ENCODE data around the gene MYLK. TPM values are rescaled to one million over a fixed set of nuclear protein-coding genes. Genes with fewer than 3 reads are reported as not detected.
A peak's percentile ranks its signal among the peaks of the same experiment; 100 is the strongest.

The MYLK gene
- total RNA-seq, 1 donor from 2014 or later: 10.1 TPM

DNA sequence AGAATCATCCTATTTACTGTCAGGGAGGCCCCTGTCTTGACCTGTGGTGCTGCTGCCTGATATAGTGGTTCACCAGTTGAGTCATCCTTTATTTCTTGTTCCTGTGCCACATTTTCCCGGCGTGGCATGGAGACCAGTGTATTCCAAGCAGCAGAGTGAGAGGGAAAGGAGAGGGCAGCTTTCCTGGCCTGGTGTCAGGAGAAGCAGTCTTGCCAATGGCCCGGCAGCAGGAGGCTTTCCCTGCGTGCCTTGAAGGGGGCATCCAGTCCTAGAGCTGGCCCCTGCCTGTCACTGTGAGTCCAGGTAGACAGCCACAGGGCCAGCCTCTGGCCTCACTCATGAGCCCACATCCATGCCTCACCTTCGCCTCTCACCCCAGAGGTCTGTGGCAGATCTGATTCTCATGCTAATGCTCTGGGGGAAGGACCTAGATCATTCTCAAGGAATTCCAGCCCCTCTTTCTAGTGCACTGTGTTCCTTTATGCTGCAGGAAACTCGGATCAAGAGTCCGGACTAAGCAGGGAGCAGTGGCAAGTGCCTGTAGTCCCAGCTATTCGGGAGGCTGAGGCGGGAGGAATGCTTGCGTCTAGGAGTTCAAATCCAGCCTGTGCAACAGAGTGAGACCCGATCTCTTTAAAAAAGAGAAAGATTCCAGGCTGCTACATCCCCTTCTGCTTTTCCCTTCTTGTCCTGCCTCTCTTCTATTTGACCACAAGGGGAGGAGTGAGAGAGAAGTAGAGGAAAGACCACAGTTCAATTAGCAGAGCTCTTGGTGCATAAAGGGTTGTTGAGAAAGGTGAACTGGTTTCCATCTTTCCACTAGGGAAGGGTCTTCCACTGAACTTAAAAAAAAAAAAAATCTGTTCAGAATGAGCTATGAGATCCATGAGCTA, 232.4 kb downstream of the MYLK start:
- intact Hi-C loops (cut with DNase I): loop anchor here (1.0 kb wide), 2 partner anchors 51 to 68 kb away; no protein-coding TSS in a partner anchor
- ATAC-seq (no peak), DNase-seq (ENCODE audit: missing footprints) (no peak)

DNA sequence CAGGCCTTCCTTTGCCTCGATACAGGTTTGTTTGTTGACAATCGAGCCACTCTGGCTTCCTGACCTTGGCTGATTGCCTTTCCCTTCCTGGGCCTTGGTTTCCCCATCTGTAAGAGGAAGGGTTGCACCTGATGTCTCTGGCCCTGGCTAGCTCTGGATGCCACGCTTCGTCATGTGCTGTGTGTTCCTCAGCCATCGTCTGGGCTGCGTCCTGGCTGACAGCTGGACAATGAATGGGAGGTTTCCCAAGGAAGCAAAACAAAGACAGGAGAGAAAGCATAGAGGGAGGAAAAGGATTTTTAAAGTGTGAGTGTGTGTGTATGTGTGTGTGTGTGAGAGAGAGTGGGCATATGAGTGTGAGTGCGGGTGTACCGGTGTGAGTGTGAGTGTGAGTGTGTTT, 234.0 kb downstream of the MYLK start:
- DNase-seq (ENCODE audit: missing footprints): no peak

DNA sequence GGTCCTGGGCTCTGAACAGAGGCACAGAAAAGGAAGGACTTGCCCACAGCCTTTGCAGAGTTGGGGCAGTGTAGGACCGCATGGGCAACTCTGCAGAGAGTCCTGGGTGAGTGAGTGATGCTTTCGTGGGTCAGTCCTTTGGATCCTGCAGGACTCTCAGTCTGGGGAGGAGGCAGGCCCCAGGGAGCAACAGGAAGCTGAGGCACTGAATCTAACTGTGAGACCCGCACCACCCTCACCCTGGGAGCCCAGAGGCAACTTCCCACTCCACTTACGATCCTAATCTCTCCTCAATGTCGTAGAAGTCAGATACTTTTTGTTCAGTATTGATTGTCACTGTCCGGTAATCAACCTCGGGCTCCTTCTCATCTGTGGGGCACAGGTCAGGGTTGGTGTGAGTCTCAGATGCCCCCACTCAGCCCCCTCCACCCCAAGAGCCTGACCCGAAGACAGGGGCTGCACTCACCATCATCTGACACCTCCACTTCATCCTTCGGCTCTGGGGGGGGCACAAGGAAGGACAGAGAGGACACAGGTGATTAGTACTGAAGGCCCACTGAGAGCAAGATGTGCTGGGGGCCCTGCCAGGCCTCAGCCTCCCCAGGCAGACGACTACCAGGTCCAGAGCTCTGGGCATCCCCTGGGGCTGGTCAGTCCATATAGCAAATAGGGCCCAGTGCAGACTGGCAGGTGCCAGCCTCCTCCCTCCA, 235.3 kb downstream of the MYLK start:
- intact Hi-C loops (cut with DNase I): no loop called here
- ATAC-seq (no peak), DNase-seq (ENCODE audit: missing footprints) (no peak)

More for the DNA sequence above, 234.0 kb downstream of the MYLK start:
- ATAC-seq: no peak
- intact Hi-C loops (cut with DNase I): no loop called here

DNA sequence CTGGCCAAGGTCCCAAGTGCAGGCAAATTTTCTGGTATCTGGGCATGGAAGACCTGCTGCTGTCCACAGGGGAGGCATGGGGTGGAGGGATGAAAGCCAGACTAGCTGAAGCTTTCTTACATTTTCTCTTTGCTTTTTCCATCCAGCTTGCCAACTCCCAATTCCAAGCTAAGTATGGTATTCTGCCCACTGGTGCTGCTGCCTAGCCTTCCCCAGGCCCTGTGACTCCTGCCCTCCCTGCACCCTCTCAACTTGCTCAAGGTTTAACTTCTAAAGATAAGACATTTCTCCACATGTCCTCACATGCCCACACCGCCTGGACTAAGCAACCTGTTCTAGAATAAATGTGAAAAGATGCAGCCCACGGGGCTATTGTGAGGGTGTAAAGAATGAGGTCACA, 239.8 kb downstream of the MYLK start:
- intact Hi-C loops (cut with DNase I): no loop called here
- no peak for DNase-seq (ENCODE audit: missing footprints)
- no peak for ATAC-seq

DNA sequence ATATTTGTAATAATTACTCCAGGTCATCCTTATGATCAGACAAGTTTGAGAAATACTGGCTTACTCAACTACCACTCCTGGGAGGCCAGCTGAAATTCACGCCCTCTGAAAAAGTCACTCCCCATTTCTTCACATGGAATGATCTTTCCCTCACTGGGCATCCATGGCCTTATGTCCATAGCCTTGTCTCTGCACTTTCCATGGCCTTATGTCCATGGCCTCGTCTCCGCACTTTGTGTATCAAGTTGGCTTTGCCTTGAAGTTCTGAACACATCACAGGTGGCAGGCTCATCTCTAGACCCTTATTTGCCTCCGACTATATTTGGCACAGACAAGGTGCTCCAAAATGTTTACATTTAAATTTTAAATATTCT, 241.2 kb downstream of the MYLK start:
- DNase-seq (ENCODE audit: missing footprints) (no peak), ATAC-seq (no peak)
- intact Hi-C loops (cut with DNase I): no loop called here

DNA sequence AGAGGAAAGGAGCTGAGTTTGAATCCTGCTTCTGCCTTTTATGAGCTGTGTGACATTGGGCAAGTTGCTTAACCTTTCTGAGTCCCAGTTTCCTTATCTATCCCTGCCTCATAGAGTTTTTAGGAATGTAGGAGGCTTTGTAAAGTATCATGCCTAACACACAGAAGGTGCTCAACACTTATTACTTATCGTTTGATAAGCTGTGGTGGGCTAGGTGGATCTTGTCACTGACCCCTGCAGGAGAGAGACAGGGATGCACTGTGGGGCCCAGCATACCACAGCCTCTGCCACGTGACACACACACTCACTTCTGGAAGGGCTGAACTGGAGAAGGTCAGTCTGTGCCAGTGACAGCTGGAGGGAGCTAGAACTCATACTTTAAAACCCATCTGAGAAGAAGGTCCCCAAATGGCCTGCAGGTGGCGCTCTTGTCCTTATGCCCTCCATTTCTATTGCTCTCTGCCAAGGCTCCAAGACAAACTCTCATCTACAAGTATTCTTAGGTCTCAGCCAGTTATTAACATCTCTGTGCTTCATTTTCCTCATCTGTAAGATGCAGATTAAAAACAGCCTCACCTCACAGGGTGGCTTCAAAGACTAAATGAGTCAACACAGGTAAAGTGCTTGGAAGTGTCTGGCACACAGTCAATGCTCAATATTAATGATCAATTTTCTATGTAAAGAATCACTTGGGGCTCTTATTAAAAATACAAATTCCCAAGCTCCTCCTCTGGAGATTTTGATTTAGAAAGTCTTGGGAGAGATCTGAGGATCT, 241.8 kb downstream of the MYLK start:
- intact Hi-C loops (cut with DNase I): no loop called here
- DNase-seq (ENCODE audit: missing footprints) (no peak), ATAC-seq (peak; percentile 51)

DNA sequence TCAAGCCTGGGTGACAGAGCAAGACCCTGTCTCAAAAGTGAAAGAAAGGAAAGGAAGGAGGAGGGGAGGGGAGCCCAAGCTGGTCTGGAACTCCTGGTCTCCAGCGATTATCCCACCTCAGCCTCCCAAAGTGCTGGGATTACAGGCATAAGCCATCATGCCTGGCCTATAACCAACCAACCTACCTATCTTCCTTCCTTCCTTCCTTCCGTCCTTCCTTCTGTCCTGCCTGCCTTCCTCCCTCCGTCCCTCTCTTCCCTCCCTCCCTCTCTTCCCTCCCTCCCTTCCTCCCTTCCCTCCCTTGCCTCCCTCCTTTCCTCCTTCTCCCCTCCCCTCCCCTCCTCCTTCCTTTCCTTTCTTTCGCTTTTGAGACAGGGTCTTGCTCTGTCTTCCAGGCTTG, 242.6 kb downstream of the MYLK start:
- DNase-seq (ENCODE audit: missing footprints) (no peak), ATAC-seq (no peak)
- intact Hi-C loops (cut with DNase I): no loop called here

DNA sequence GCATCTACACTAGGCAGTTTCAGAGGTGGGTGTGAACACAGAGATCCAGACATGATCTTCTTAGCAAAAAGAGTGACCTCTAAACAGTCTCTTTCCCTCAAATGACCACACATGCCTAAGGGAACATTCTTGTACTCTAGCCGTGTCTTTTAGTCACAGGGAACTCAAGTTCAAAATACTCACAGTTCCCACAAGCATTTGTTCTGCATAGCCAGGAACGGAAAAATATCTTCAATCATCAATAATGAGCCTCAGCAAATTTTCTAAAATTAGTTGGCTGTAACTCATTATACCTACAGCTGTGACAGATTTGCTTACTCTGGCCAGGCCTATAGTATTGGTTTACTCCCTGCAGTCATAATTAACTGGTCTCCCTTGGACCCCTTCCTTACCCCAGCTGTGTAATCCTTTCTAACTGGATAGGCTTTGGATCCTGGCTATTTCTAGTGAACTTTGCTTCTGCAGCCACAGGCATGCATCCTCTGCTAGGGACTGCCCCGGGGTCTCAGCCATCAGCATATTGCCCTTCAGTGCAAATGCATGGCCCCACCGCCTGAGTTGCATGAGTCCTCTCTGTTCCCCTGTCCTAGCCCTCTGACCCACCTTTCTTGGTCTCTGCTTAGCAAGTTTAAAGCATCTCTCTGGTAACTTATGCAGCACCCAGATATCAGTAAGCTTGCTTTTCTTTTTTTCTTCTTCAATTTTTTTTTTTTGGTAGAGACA, 243.2 kb downstream of the MYLK start:
- DNase-seq (ENCODE audit: missing footprints) (no peak), ATAC-seq (no peak)
- intact Hi-C loops (cut with DNase I): no loop called here

DNA sequence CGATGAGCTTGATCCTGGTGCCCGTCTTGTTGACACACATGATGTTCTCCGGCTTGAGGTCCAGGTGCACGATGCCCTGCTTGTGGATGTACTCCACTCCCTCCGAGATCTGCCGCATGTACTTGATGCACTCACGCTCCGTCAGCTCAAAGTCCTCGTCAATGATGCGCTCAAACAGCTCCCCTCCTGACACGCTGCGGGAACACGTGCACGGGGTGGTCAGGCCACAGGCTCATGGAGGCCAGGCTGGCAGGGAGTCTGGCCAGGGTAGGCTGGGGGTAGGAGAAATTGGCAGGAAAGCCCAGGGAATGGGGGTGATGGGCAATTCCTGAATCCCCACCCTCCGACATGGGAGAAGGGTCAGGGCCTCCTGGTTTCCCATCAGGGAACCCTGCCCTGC, 243.8 kb downstream of the MYLK start:
- intact Hi-C loops (cut with DNase I): no loop called here
- ATAC-seq: no peak

DNA sequence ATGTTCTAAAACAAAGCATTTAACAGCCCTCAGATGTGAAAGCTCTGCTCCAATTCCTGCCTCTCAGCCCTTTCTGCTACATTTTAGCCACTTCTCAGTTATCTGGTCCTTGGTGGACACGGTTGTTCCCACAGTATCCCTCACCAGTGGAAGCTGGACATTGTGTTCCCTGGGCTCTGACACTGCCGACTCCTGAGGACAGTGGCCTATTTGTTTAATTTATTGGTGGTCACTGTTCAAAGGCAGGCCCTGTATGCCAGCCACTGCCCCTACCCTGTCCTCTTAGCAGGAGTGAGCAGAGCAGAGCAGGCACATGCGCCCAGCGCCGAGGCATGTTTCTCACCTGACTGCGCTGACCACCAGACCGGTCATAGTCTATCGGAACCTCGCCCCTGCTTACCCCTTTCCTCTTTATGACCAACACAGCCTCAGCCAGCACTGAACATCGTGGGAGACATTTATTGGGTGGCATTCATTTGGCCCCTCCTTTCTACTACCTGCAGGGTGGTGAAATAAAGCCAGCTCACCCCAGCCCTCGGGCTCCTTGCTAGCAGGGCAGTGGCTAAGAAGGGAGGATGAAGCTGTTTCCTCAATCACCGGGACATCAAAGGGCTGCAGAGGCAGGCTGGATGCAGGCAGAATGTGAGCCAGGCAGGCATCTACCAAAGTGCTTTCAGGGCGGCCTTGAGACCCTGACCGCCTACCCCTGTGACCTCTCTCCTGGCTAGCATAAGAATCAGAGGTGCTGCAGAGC, 245.0 kb downstream of the MYLK start:
- ATAC-seq (no peak), DNase-seq (ENCODE audit: missing footprints) (no peak)
- intact Hi-C loops (cut with DNase I): no loop called here

More for the DNA sequence above, 243.8 kb downstream of the MYLK start:
- DNase-seq (ENCODE audit: missing footprints): no peak

DNA sequence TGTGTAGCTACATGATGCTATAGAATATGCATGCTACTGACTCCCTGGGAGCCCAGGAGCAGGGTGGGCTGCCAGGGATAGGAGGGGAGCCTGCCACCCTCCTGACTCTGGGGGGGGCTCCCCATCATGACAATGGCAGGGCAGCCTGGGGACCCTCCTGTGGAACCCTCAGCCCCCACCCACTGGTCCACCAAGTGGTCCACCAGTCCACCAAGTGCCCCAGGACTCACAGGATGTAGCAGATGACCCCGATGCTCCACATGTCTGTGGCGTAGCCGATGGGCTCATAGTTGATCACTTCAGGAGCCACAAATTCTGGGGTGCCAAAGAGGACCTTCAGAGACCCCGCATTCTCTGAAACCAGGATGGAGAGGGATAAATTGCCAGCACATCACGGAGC, 246.3 kb downstream of the MYLK start:
- ATAC-seq (no peak), DNase-seq (ENCODE audit: missing footprints) (no peak)
- intact Hi-C loops (cut with DNase I): no loop called here

DNA sequence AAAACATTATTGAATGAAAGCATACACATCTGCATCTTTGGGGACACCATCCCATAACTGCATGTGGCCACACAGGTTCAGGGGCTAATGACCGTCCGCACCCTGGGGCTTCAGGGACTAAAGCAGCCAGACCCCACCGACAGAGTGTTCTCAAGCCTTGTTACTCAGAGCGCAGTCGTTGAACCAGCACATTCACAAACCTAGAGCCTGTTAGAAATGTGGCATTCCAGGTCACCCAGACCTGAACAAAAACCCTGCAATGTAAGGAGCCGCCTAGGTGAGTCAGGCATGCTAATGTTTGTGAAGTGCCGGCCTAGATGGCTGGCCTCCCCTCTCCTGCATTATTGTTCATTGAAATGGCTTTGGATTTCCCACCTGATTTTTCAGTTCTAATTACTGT, 247.0 kb downstream of the MYLK start:
- ATAC-seq (no peak), DNase-seq (ENCODE audit: missing footprints) (no peak)
- intact Hi-C loops (cut with DNase I): no loop called here

DNA sequence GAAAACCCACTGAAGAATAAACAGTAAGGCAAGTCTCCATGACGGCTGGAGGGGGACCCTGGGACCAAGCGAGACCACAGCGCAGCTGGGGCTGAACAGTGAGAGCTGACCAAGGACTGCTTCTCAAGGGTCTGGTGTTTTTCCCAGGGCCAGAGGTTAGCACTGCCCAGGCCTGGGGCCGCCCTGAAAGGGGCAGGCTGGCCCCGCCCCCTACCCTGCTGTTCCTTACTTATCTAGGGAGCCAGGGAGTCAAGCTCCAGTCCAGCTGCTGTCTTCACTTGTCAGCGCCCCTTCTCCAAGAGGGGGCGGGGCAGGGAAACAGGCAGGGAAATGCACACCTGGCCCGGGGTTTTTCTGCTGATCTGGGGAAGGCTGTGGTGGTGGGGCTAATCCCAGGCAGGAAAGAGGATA, 247.7 kb downstream of the MYLK start:
- intact Hi-C loops (cut with DNase I): no loop called here
- no peak for DNase-seq (ENCODE audit: missing footprints)
- no peak for ATAC-seq

DNA sequence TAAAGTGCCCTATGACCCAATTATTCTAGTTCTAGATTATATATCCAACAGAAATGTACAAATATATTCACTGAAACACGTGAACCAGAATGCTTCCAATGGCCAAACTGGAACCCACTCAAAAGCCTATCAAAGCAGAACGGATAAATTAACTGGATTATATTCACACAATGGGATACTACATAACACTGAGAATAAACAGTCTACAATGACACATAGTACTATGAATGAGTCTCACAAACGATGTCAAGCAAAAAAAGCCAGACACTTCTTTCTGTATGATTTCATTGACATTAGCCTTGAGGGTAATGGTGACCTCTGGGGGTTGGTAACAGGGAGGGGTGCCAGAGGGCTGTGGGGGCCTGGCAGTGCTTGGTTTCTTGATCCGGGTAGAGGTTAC, 248.4 kb downstream of the MYLK start:
- intact Hi-C loops (cut with DNase I): no loop called here
- no peak for DNase-seq (ENCODE audit: missing footprints)
- ATAC-seq: no peak

DNA sequence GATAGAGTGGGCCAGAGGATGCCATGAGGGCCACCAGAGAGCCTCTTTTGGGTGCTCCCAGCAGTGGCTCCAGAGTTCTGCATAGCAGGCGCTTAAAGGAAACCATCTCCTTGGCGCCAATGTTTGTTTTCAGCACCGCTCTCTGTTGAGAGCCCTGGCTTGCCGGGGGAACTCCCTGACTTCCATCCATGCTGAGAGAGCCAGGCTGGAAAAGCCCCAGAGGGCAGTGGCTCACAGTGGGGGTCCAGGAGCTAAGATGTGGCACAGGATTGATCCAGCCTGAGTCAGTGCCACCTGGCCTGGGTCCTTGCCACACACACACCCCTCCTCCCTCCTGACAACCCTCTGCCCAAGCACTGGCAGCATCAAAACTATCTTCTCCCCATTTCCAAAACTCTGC, 248.9 kb downstream of the MYLK start:
- intact Hi-C loops (cut with DNase I): no loop called here
- DNase-seq (ENCODE audit: missing footprints): no peak
- ATAC-seq: peak; percentile 18

DNA sequence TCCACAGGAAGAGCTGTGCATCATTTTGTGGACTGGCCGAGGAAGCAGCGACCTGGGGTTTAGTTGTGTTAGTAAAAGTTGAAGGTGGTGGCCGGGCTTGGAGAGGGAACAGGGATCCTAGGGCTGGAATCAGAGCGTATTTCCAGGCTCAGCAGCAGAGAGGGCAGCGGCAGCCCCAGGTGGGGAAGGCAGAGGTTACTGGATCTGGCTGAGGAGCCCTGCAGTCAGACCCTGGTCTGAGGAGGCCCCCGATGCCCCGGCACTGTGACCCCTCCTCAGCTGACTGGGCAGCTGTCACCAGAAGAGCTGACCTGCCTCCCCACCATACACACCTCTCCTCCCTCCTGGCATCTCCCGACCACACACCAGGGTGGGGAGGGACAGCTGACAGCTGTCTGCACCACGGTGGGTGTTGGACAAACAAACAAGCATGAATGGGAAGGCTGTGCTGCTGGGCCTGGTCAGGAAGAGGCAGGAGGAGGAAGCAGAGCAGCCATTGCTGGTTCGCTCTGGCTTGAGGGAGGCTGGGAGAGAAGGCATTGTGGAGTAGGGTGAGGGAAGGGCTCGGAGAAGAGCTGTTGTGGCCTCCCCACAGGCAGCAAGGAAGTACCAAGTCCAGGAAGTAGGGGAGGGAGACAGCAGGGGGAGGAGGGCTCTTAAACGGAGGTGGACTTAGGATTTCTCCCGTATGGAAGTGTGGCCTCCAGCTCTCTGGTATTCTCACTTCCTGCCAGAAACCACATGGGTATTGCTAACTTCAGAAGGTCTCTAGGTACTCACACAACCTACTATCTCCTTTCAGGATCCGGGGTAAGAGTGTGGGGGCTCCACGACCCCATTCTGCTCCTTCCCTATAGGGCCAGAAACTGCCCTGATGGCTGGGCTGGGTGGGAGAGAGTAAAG, 249.7 kb downstream of the MYLK start:
- no peak for DNase-seq (ENCODE audit: missing footprints)
- no peak for ATAC-seq
- intact Hi-C loops (cut with DNase I): no loop called here

DNA sequence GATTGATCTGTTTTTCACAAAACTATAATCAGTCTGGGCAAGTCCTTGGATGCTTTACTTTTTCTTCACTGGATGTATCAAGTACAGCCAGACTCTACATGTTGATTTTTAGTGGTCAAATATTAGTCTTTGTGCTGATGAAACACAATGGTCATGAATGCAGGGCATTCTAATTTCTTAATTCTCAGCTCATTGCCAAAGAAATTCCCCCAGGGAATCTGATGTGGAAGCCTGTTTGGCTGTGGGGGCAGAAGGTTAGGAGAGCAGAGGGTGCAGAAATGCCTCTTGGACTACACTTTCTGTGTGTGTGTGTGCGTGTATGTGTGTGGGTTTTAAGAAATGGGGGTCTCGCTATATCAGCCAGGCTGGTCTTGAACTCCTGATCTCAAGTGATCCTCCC, 250.6 kb downstream of the MYLK start:
- intact Hi-C loops (cut with DNase I): no loop called here
- ATAC-seq (no peak), DNase-seq (ENCODE audit: missing footprints) (no peak)
